ENCODE measurements around the gene TREH.
"Not testable (repeated sequence)": the region's sequence is repeated elsewhere in the genome, so short reads cannot be mapped to it uniquely, and the experiment has no call there.

TREH gene

GRCh38 chr11:118679483-118679882 lies at the start of gene TREH:
Gene TREH, minus strand, starts transcription at chr11:118679650. Its CDS starts 23 bp downstream, at chr11:118679627.
- no peak for DNase-seq

- not testable (repeated sequence) for DNase-seq
These were observed 48.7 kb upstream of the TREH start for GRCh38 chr11:118728112-118728511.

- not testable (repeated sequence) for DNase-seq
These were observed 48.2 kb upstream of the TREH start for GRCh38 chr11:118727721-118728066.

DNA sequence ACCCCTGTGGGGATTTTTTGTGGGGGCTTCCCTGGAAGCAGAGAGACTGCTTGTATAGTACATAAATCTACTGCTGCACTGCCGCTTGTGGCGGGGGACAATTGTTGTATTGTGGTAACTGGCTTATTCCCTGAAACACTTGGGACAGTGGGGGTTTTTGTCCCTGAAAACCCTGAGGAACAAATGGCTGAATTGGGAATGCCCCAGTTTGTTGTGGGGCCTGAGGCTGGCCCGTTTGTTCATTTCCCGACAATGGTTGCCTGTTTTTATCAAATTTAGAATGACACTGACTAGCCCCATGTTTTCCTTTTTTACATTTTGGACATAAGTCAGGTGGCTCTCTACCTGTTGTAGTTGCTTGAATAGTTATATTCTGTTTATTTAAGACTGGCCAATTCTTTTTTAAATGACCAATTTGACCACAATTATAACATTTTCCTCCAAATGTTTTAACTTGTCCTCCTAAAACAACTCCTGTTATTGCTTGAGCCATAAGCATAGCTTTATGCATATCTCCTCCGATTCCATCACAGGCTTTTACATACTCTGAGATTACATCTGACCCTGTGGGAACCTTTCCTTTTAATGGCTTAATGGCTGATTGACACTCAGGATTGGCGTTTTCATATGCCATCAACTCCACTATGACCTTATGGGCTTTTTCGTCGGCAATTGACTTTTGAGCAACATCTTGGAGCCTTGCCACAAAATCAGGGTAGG lies 47.7 kb upstream of the TREH start:
- not testable (repeated sequence) for DNase-seq

DNA sequence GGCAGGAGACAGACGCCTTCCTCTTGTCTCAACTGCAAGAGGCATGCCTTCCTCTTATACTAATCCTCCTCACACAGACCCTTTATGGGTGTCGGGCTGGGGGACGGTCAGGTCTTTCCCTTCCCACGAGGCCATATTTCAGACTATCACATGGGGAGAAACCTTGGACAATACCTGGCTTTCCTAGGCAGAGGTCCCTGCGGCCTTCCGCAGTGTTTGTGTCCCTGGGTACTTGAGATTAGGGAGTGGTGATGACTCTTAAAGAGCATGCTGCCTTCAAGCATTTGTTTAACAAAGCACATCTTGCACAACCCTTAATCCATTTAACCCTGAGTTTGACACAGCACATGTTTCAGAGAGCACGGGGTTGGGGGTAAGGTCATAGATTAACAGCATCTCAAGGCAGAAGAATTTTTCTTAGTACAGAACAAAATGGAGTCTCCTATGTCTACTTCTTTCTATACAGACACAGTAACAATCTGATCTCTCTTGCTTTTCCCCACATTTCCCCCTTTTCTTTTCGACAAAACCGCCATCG lies 42.1 kb upstream of the TREH start:
- DNase-seq: not testable (repeated sequence)

- DNase-seq: not testable (repeated sequence)
These were observed 41.3 kb upstream of the TREH start for GRCh38 chr11:118720740-118721139.

- DNase-seq: not testable (repeated sequence)
These were observed 40.6 kb upstream of the TREH start for GRCh38 chr11:118720078-118720477.

DNA sequence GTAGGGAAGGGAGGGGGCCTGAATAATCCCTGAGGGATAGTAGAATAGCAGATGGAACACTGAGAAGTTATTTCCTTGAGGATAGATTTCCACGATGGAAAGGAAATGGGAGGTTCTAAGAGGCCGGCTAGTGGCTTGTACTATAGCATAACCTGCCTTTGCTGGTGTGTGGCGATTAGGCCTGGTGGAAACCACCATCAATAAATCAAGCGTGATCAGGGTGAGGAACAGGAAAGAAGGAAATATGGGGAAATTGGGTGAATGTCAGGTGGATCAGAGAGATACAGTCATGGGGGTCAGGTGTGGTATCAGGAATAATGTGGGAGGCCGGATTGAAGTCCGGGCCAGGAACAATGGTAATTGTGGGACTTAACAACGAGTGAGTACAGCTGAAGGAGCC lies 39.1 kb upstream of the TREH start:
- not testable (repeated sequence) for DNase-seq

DNA sequence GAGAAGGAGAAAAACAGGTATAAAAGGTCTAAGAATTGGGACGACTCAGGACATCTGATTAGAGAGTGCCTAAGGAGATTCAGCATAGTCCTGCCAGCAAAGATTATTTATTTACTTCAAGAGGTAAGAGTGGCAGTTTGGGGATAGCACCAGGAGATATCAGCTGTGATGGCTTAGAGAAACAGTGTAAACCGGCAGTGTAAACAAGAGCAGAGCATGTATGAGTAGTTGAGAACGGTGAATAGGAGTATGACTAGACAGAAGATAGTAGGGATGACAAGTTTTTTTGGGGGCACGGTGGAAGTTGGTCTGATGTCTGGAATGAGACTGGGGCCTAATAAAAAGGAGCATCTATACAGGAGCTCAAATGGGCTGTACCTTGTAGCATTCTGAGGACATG lies 38.3 kb upstream of the TREH start:
- DNase-seq: not testable (repeated sequence)

DNA sequence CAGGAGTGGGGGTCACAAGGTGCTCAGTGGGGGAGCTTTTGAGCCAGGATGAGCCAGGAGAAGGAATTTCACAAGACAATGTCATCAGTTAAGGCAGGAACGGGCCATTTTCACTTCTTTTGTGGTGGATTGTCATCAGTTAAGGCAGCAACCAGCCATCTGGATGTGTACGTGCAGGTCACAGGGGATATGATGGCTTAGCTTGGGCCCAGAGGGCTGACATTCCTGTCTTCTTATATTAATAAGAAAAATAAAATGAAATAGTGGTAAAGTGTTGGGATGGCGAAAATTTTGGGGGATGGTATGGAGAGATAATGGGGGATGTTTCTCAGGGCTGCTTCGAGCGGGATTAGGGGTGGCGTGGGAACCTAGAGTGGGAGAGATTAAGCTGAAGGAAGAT lies 37.8 kb upstream of the TREH start:
- DNase-seq: not testable (repeated sequence)

- DNase-seq: peak; percentile 77
These were observed 36.4 kb upstream of the TREH start for GRCh38 chr11:118715837-118716260.

DNA sequence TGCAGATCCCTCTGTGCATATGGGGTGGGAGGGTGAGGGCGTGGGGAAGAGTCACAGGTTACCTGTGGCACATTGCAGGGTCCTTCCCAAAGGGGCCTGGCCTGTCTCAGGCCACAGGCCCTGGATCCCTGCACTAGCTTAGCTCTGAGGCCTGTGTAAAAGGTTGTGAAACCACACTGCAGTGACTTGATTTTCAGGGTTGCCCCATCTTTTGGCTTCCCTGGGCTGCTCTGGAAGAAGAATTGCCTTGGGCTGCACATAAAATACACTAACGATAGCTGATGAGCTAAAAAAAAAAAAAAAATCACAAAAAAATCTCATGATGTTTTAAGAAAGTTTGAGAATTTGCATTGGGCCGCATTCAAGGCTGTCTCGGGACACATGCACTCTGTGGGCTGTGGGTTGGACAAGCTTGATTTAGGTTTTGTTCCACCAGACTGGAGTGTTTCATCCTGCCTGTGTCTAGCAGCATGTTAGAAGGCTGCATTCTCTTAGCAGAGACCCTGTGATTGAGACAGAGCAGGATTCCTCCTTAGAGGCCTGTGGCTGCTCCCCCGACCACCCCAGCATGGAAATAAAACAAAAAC lies 35.9 kb upstream of the TREH start:
- DNase-seq: no peak

DNA sequence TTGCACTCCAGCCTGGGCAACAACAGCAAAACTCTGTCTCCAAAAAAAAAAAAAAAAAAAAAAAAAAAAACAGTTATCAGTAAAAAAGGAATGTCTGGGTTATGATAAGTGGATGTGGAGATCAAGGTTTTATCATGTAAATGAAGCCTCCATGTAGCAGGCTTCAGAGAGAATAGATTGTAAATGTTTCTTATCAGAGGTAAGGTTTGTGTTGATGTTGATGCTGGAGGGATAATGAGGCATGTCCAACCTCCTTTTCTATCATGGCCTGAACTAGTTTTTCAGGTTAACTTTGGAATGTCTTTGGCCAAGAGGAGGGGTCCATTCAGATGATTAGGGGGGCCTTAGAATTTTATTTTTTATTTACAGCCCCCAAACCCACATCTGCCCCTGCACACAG lies 35.4 kb upstream of the TREH start:
- DNase-seq: no peak

DNA sequence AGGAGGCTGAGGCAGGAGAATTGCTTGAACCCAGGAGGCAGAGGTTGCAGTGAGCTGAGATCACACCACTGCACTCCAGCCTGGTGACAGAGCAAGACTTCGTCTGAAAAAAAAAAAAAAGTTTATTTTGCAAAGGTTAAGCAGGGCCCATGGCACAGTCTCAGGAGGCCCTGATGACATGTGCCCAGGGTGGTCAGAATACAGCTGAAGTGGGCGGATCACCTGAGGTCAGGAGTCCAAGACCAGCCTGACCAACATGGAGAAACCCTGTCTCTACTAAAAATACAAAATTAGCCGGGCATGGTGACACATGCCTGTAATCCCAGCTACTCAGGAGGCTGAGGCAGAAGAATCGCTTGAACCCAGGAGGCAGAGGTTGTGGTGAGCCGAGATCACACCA lies 35.0 kb upstream of the TREH start:
- DNase-seq: not testable (repeated sequence)

- no peak for DNase-seq
These were observed 28.8 kb upstream of the TREH start for GRCh38 chr11:118708296-118708695.

GRCh38 chr11:118706546-118706825 lies 27.0 kb upstream of the TREH start:
- DNase-seq: no peak

GRCh38 chr11:118705791-118706545 lies 26.5 kb upstream of the TREH start:
- no peak for DNase-seq

- peak; percentile 74 for DNase-seq
These were observed 25.8 kb upstream of the TREH start for GRCh38 chr11:118705111-118705741.

DNA sequence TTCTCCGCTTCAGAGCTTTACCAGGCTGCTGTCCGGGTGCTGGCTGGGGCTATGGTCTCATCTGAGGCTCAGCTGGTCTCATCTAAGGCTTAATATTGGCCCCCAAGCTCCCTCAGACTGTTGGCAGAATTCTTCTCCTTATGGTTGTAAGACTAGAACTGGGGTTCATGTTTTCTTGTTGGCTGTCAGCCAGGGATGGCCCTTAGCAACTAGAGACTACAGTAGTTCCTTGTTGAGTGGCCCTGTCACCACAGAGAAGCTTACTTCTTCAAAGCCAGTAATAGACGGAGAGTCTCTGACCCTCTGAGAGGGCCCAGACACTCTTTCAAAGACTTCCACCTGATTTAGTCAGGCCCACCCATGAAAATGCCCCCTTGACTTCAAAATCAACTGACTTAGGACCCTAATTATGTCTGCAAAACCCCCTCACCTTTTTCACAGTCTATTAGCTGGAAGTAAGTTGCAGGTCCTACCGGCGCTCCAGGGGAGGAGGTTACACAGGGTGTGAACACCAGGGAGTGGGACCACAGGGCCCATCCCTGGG lies 24.2 kb upstream of the TREH start:
- DNase-seq: no peak

- no peak for DNase-seq
These were observed 20.2 kb upstream of the TREH start for GRCh38 chr11:118699506-118700220.

GRCh38 chr11:118697346-118697745 lies 17.9 kb upstream of the TREH start:
- DNase-seq: no peak

DNA sequence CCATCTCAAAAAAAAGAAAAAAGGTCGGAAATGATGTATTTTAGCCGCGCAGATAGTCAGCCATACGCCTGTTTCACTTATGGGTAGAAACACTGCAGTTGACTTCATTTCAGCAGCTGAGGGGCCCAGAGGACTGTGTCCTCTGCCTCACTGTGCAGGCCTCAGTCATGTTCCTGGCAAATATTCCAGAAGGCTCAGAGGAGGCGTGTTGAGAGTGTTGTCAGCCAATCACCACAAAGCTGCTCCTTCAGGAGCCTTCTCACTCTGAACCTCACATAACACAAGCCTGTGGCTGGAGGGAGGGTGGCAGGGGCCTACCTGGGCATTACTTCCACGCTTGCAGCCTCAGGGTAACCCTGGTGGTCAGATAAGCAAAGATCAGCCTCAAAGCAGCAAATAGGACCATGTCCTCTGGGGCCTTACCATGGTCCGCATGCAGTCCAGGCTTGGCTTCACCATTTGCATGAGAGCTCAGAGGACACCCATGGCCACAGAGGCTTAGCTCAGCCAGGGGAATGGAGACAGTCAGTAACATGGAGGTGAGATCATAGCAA lies 17.3 kb upstream of the TREH start:
- no peak for DNase-seq
